HG02884 (cell line): ENCODE results near the gene SYNGR1.

Source experiments
- ATAC-seq: cut with Tn5 transposase; IDR thresholded peaks from one replicate; pipeline ENCODE4 v1.9.1; 2021; ENCODE audit warnings: mild to moderate bottlenecking, moderate library complexity; ENCODE audit not compliant: unreplicated experiment

Gene SYNGR1

DNA sequence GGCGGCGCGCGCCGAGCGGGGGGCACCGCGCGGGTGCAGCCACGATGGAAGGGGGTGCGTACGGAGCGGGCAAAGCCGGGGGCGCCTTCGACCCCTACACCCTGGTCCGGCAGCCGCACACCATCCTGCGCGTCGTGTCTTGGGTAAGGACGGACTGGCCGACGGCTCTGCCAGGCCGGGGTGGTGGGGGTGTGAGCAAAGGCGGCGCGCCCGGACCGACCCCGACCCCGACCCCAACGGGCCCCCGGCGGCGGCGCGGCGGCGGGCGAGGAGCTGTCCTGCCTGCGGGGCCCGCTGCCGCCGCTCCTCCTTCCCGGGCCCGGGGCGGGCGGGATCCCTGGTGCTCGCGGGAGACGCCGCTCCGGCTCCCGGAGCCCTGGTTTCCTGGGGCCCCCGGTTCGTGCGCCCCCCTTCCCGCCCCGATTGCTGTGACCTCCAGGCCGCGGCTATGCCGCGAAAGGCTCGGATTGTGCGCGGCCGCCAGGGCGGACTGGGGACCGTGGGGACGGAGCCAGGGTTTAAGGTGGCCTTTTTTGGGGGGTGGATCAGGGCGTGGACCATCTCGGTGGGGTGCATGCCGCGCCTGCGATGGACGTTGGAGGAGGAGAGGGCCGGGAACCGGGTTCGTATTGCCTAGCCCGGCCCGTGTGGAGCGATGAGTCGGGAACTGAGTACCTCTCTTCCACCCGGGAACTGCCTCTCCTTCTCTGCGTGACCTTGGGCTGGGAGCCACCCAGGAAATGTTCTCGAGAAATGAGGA, at the start of gene SYNGR1:
Gene SYNGR1, plus strand, starts transcription at position 25 of the 760 bp plus-strand sequence. Its CDS starts 20 bp downstream, at position 45.
- no peak for ATAC-seq

- no peak for ATAC-seq
Observed at GRCh38 chr22:39300186-39300830, 49.5 kb upstream of the SYNGR1 start.

GRCh38 chr22:39301108-39301507, 48.7 kb upstream of the SYNGR1 start:
- no peak for ATAC-seq

DNA sequence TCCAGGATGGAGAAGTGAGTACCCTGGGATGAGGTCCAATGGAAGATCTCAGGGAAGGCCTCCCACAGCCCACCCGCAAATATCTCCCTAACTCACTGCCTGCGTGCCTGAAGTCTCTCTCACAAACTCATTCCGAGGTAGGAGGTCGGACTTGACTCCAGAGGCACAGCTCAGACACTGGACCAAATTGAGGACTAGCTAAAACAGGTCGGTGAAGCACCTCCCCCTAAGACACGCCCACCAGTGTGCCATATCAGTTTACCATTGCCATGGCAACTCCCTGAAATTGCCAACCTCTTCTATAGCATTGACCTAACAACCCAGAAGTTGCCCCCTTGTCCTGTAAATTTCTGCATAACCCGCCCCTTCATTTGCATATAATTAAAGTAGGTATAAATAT, 47.9 kb upstream of the SYNGR1 start:
- no peak for ATAC-seq

DNA sequence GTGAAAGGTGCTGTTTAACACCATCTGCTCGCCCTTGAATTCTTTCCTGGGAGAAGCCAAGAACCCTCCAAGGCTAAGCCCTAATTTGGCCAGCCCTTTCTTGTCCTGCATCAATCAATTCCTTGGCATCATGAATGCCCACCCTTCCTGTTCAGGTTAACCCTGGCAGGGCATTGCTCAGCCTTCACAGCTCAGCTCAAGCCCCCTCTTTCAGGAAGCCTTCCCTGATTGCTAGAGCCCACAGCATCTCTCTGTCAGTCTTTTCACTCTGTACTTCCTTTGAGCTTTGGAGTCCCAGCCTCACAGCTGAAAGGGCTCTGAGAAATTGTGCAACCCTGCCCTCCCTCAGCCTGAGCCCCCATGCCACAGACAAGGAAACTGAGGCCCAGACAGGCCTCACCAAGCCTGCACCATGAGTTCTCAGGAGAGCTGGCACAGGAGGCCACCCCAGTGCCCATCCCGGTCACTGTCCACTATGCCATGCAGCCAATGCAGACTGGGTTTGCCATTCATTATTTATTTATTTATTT, 47.3 kb upstream of the SYNGR1 start:
- no peak for ATAC-seq

DNA sequence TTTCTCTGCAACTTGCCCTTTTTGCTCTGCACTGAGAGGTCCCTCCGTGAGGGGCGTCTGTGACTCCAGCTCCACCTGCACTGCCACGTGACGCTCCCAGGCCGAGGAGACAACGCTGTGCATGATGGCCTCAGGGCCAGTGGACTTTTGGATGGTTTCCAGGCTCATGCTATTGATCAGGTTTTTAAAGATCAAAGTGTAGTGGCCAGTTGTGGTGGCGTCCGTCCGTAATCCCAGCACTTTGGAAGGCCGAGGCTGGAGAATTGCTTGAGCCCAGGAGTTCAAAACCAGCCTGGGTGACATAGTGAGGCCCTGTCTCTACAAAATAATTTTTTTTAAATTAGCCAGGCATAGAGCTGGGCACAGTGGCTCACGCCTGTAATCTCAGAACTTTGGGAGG, 46.4 kb upstream of the SYNGR1 start:
- no peak for ATAC-seq

DNA sequence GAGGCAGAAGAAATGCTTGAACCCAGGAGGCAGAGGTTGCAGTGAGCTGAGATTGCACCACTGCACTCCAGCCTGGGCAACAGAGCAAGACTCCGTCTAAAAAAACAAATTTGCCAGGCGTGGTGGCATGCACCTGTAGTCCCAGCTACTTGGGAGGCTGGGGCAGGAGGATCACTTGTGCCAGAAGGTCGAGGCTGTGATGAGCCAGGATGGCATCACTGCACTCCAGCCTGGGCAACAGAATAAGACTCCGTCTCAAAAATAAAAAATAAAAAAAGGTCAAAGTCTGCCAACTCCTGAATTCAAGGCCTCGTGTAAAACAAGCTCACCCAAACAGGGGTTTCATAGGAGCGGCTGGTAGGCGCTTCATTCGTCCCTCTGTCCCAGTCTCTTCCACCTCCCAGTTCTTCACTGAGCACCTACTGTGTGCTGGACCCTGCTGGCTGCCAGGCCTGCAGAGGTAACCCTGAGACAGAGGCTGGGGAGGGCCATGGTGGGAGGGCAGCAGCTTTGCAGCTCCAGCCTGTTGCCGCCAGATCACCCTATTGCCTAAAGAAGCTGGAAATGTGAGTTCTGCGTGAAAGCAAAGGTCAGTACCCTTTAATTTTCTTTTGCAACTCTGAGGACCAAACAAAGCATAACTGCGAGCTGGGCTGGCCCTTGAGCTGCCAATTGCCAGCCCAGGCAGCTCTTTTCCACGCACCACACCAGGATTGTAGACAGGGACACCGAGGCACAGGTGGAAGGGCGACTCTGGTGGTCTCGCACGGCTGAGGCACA, 45.7 kb upstream of the SYNGR1 start:
- ATAC-seq: no peak

DNA sequence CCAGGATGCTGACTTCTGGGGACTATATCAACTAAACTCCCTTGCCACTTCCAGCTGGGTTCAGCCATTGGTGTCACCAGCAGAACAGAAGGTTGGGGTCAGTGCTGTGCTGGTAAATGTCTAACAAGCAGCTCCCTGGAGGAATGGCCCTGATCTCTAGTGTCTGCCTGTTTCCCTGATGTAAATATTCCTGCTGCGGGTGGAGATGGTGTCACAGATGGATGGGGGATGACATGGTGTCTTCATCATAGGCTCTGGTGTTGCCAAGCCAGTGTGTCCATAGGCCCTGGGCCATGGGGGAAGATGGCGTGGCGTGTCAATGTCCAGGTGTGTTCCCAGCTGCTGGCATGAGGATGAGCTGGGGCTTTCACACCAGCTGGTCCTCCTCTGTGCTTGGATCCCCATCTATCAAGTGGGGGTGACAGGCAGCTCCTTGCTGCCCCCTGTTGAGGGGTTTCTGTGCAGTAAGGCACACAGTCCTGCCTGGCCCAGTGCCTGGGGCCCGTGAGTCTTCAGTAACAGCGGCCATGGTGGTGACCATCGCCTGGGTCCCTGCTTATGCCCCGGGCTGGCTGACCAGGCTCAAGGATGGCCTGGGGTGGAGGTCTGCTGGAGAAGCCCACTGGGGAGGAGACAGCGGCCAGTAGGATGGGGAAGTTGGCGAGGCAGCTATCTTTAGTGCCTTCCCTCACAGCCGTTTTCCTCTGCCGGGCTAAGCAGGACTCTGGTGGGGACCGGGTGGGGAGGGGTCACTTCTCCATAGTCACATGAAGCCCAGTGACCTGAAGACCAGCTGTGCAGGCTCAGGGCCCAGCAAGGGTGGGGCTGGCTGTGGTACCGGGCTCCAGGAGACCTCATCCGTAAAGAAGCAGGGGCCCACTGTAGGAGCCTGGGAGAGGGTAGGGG, 43.1 kb upstream of the SYNGR1 start:
- no peak for ATAC-seq

GRCh38 chr22:39308614-39309363, 41.0 kb upstream of the SYNGR1 start:
- ATAC-seq: no peak

- ATAC-seq: no peak
Observed at GRCh38 chr22:39309364-39309861, 40.4 kb upstream of the SYNGR1 start.

GRCh38 chr22:39309881-39310714, 39.7 kb upstream of the SYNGR1 start:
- ATAC-seq: no peak

DNA sequence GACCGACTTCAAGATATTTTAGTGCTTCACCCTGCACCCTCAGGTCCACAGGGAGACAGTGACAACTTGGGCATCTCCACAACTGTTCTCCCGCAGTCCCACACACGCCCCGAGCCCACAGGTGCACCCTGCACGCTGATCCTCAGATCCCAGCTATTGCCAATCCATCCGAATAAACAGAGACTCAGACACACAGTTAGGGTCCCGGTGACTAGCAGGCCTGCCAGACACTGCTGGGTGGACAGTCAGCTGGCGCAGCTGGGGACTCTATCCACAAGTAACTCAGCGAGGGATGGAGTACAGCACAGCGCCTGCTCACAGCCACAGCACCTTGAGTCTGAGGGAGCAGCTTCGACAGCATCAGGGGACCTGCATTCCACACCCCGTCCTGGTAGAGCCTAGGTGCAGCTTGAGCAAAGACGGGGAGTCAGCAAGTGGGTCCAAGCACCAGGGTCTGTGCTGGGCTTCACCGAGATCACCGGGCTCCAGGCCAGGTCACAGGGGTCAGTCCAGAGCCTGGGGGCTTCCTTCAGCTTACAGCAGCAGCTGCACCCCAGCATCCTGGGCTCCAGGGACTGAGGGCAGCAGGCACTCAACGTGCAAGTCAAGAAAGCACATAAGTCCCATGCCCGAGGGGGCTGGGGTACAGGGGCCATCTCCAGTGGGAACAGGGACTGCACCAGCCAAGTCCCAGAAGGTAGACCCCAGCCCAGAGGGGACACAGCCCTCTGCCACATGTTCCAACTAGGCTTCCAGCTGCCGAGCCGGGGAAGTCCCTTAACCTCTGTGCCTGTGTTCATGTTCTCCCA, 38.0 kb upstream of the SYNGR1 start:
- no peak for ATAC-seq

GRCh38 chr22:39312410-39312809, 37.4 kb upstream of the SYNGR1 start:
- ATAC-seq: no peak

DNA sequence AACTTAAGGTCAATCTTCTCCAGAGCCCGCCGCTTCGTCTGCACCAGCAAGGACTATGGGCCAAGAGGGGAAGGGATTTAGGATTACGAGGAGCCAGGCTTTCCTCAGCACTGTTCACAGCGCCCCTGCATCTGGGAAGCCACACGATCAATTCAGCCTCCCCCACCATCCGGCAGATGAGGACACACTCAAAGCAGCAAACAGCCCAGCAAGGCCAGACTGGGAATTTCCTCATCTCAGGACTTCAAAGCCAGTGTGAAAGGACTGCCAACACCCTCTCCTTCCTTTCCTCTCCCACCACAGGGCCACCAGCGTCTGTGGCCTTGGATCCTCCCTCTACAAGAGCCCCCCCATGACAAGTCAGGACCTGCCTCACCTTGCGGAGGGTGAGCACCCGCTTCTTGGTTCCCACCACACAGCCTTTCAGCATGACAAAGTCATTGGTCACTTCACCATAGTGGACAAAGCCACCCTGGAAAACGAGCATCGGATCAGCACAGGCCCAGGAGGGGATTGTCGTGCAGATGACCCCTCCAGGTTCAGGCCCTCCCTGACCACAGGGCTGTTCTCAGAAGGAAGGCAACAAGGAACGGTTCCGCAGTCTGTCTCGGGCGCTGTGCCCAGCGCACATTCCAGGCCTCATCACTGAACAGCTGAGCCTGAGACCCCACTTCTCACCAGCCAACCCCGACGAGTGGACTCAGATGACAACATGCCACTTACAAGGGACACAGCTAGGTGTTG, 36.4 kb upstream of the SYNGR1 start:
- no peak for ATAC-seq

GRCh38 chr22:39314251-39314971, 35.4 kb upstream of the SYNGR1 start:
- ATAC-seq: no peak

DNA sequence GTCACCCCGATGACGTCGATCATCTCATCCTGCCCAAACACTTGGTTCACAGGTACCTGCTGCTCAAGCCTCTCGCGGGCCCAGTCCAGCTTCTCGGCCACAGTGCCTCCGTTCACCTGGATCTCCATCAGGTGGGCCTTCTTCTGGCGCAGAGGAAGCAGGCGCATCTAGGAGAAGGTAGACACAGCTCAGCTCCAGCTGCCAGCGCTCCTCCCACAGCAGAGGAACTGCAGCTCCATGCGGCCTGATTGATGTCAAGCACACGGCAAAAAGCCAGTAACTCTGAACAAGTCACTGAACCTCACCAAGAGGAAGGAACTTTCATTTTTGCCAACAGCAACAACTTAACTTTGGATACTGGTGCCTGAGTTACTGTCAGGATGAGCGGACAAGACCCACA, 34.4 kb upstream of the SYNGR1 start:
- no peak for ATAC-seq
